Activated CD4-positive, alpha-beta T cell treated with anti-CD3 and anti-CD28 coated beads for 36 hours (primary cell): ENCODE measurements around the gene PDS5A. TPM values are rescaled to one million over a fixed set of nuclear protein-coding genes. Genes with fewer than 3 reads are reported as not detected.
"Not testable (repeated sequence)": the region's sequence is repeated elsewhere in the genome, so short reads cannot be mapped to it uniquely, and the experiment has no call there.

Experiments used
- ATAC-seq: fragments of 200-7000 bp; cut with Tn5 transposase; one replicate; pipeline ENCODE4 v1.10.0; 2021; ENCODE audit warnings: mild to moderate bottlenecking, moderate library complexity
- CTCF ChIA-PET: fragments of 350-600 bp; sonication (Branson Sonifier 250); formaldehyde crosslinking; loops from one replicate; lab custom pipeline; 2021; ENCODE audit warnings: antibody characterized with exemption; lab: Charles Lee
- POLR2A ChIA-PET: fragments of 350-600 bp; sonication (Branson Sonifier 250); formaldehyde crosslinking; loops from one replicate; lab custom pipeline; 2021; ENCODE audit warnings: antibody characterized with exemption, inconsistent platforms; lab: Charles Lee
- DNase-seq: peaks from one replicate; pipeline ENCODE4 v3.0.0-alpha.2; 2020
- H3K27ac Mint-ChIP-seq: one replicate; pipeline ENCODE4 v1.8.0; 2021; ENCODE audit warnings: mixed read lengths
- H3K27me3 Mint-ChIP-seq: one replicate; pipeline ENCODE4 v1.8.0; 2021; ENCODE audit warnings: mixed read lengths
- H3K36me3 Mint-ChIP-seq: one replicate; pipeline ENCODE4 v1.8.0; 2021; ENCODE audit warnings: low read depth, mixed read lengths
- H3K4me1 Mint-ChIP-seq: one replicate; pipeline ENCODE4 v1.8.0; 2021; ENCODE audit warnings: mixed read lengths
- H3K4me3 Mint-ChIP-seq: one replicate; pipeline ENCODE4 v1.8.0; 2021; ENCODE audit warnings: mild to moderate bottlenecking, moderate library complexity, mixed read lengths
- H3K9me3 Mint-ChIP-seq: one replicate; pipeline ENCODE4 v1.8.0; 2021; ENCODE audit warnings: low read depth, mixed read lengths
- intact Hi-C, 2 experiments: fragments of 100-400 bp; cut with DNase I in 1 of 2; cut with micrococcal nuclease in 1 of 2; formaldehyde crosslinking; loops; one replicate each; pipeline versions ENCODE4 v1.14.2 to v1.15.1; 2022 to 2024; cut with DNase I, micrococcal nuclease
- total RNA-seq, 2 experiments: library from RNA; stranded (reverse); gene quantifications; one replicate each; pipeline ENCODE4 v1.2.3, GENCODE V29; 2021

The PDS5A gene
- total RNA-seq, 2 experiments from 2014 or later = 98.5 to 102 TPM

DNA sequence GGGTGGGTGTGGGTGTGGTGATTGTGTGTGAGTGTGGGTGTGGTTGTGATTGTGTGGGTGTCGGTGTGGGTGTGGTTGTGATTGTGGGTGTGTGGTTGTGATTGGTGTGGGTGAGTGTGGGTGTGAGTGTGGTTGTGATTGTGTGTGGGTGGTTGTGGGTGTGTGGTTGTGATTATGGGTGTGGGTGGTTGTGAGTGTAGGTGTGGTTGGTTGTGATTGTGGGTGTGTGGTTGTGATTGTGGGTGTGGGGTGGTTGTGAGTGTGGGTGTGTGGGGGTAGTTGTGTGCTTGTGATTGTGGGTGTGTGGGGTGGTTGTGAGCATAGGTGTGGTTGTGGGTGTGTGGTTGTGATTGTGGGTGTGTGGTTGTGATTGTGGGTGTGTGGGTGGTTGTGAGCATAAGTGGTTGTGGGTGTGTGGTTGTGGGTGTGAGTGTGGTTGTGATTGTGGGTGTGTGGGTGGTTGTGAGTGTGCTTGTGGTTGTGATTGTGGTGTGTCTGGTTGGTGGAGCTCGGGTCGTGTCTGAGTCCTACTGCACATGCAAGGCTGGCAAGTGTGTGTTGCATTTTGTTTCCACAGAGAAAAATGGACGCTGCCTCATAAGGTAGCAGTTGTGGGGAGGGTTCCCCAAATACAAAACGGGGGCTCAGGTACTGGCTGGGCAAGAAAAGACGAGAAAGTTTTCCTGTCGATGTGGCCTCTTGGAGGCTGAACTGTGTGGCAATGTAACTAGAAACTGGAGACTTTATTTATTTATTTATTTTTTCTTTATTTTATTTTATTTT, 163.1 kb downstream of the PDS5A start:
- ATAC-seq (peak; percentile 37), DNase-seq (peak; percentile 37)
- ChIA-PET POLR2A (no interaction called here), CTCF (interaction anchor here (0.6 to 0.7 kb wide), 2 partner anchors 60 to 110 kb away, joined by 3 read pairs; no protein-coding TSS in a partner anchor)
- H3K4me1 Mint-ChIP-seq = peaks cover 2% of the 10 kb centered on the region
- no peak overlapping the region for H3K27ac Mint-ChIP-seq
- no peaks in the 10 kb centered on the region for H3K27me3 Mint-ChIP-seq
- H3K36me3 Mint-ChIP-seq = peaks cover 6% of the 10 kb centered on the region
- peaks cover 6% of the 10 kb centered on the region for H3K9me3 Mint-ChIP-seq
- peak overlapping the region; percentile 32 for H3K4me3 Mint-ChIP-seq
- intact Hi-C loops = loop anchor here (2.0 to 10.0 kb wide), 3 partner anchors 117 to 162 kb away; partner anchors contain the start of genes UBE2K (in 2 of the 2) and PDS5A (in 1 of the 2)

DNA sequence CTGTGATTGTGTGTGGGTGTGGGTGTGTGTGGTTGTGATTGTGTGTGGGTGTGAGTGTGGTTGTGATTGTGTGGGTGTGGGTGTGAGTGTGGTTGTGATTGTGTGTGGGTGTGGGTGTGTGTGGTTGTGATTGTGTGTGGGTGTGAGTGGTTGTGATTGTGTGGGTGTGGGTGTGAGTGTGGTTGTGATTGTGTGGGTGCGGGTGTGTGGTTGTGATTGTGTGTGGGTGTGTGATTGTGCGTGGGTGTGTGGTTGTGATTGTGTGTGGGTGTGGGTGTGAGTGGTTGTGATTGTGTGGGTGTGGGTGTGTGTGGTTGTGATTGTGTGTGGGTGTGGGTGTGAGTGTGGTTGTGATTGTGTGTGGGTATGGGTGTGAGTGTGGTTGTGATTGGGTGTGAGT, 163.9 kb downstream of the PDS5A start:
- CTCF ChIA-PET, H3K4me3 Mint-ChIP-seq, POLR2A ChIA-PET, H3K36me3 Mint-ChIP-seq, H3K27me3 Mint-ChIP-seq, H3K4me1 Mint-ChIP-seq, ATAC-seq, H3K27ac Mint-ChIP-seq, H3K9me3 Mint-ChIP-seq: not testable (repeated sequence)
- intact Hi-C loops = loop anchor here (2.0 to 10.0 kb wide), 3 partner anchors 116 to 163 kb away; partner anchors contain the start of genes UBE2K (in 2 of the 2) and PDS5A (in 1 of the 2)
- DNase-seq = peak; percentile 8

DNA sequence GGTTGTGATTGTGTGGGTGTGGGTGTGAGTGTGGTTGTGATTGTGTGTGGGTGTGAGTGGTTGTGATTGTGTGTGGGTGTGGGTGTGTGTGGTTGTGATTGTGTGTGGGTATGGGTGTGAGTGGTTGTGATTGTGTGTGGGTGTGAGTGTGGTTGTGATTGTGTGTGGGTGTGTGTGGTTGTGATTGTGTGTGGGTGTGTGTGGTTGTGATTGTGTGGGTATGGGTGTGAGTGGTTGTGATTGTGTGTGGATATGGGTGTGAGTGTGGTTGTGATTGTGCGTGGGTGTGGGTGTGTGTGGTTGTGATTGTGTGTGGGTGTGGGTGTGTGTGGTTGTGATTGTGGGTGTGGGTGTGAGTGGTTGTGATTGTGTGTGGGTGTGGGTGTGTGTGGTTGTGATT, 164.7 kb downstream of the PDS5A start:
- DNase-seq, CTCF ChIA-PET, H3K9me3 Mint-ChIP-seq, H3K36me3 Mint-ChIP-seq, H3K27ac Mint-ChIP-seq, ATAC-seq, H3K4me1 Mint-ChIP-seq, POLR2A ChIA-PET, H3K27me3 Mint-ChIP-seq: not testable (repeated sequence)
- peak overlapping the region; percentile 9 for H3K4me3 Mint-ChIP-seq
- intact Hi-C loops = loop anchor here (5.0 to 10.0 kb wide), 2 partner anchors 116 to 118 kb away; partner anchors contain the start of gene UBE2K (in 2 of the 2)

DNA sequence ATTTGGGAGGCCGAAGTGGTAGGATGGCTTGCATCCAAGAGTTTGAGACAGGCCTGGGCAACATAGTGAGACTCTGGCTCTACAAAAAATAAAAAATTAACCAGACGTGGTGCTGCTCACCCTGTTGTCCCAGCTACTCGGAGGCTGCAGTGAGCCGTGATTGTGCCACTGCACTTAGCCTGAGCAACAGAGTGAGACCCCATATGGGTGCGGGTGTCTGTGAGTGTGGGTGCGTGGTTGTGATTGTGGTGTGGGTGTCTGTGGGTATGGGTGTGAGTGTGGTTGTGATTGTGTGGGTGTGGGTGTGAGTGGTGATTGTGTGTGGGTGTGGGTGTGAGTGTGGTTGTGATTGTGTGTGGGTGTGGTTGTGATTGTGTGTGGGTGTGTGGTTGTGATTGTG, 165.2 kb downstream of the PDS5A start:
- intact Hi-C loops = loop anchor here (5.0 to 10.0 kb wide), 2 partner anchors 115 to 118 kb away; partner anchors contain the start of gene UBE2K (in 2 of the 2)
- ATAC-seq (peak; percentile 70), DNase-seq (peak; percentile 45)
- H3K27ac Mint-ChIP-seq = peak overlapping the region; percentile 53
- H3K36me3 Mint-ChIP-seq = peaks cover 6% of the 10 kb centered on the region
- H3K4me1 Mint-ChIP-seq = peaks cover 2% of the 10 kb centered on the region
- POLR2A ChIA-PET = no interaction called here
- H3K4me3 Mint-ChIP-seq = peak overlapping the region; percentile 9
- H3K9me3 Mint-ChIP-seq = peaks cover 6% of the 10 kb centered on the region
- CTCF ChIA-PET = interaction anchor here (1.5 kb wide), 1 partner anchor 13 kb away, joined by 4 read pairs; no protein-coding TSS in a partner anchor
- H3K27me3 Mint-ChIP-seq = no peaks in the 10 kb centered on the region

DNA sequence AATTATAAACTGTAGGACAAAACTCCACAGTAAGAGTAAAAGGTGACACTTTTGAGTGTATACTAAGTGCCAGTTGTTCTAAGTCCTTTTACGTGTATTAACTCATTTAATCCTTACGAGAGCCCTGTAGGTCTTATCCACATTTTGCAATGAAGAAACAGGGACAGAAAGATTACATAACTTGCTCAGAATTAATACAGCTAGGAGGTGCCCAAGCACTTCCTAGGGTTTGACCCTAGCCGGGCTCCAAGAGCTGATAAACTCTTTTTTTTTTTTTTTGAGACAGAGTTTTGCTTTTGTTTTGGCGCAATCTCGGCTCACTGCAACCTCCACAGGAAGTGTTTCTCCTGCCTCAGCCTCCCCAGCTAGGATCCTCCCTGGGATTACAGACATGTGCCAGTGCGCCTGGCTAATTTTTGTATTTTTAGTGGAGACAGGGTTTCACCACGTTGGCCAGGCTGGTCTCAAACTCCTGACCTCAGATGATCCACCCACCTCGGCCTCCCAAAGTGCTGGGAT, 169.4 kb downstream of the PDS5A start:
- Mint-ChIP-seq H3K9me3 (peaks cover 6% of the 10 kb centered on the region), H3K27me3 (no peaks in the 10 kb centered on the region), H3K36me3 (peaks cover 3% of the 10 kb centered on the region), H3K27ac (no peak overlapping the region), H3K4me3 (no peak overlapping the region), H3K4me1 (peaks cover 2% of the 10 kb centered on the region)
- intact Hi-C loops = no loop called here
- POLR2A ChIA-PET = no interaction called here
- CTCF ChIA-PET = no interaction called here
- ATAC-seq (no peak), DNase-seq (no peak)

DNA sequence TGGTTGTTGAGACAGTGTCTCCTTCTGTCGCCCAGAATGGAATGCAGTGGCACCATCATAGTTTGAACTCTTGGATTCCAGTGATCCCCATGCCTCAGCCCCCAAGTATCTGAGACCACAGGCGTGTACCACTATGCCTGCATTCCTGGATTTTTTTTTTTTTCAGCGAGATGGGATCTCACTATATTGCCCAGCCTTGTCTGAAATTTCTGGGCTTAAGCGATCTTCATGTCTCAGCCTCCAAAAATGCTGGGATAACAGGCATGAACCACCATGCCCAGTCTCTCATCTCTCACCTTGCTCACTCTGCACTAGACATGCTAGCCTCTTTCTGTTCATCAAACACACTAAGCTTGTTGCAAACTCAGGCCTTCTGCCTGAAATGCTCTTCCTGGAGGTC, 175.7 kb downstream of the PDS5A start:
- H3K36me3 Mint-ChIP-seq = no peaks in the 10 kb centered on the region
- intact Hi-C loops = no loop called here
- no peak for ATAC-seq
- H3K9me3 Mint-ChIP-seq = no peaks in the 10 kb centered on the region
- no peak overlapping the region for H3K27ac Mint-ChIP-seq
- H3K4me1 Mint-ChIP-seq = no peaks in the 10 kb centered on the region
- no peak overlapping the region for H3K4me3 Mint-ChIP-seq
- POLR2A ChIA-PET = no interaction called here
- no peaks in the 10 kb centered on the region for H3K27me3 Mint-ChIP-seq
- DNase-seq = no peak
- CTCF ChIA-PET = no interaction called here

DNA sequence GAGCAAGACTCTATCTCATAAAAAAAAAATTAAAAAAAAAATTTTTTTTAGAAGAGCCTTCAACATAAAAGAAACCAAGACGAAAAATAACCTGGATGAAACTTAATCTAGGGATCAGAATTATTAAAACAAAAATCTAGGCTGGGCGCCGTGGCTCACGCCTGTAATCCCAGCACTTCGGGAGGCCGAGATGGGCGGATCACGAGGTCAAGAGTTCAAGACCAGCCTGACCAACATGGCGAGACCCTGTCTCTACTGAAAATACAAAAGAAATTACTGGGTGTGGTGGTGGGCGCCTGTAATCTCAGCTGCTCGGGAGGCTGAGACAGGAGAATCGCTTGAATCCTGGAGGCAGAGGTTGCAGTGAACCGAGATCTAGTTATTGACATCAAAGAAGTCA, 184.7 kb downstream of the PDS5A start:
- H3K27ac Mint-ChIP-seq, H3K4me1 Mint-ChIP-seq, ATAC-seq, H3K27me3 Mint-ChIP-seq, POLR2A ChIA-PET, CTCF ChIA-PET, intact Hi-C loops, H3K9me3 Mint-ChIP-seq, H3K36me3 Mint-ChIP-seq, DNase-seq, H3K4me3 Mint-ChIP-seq: not testable (repeated sequence)

DNA sequence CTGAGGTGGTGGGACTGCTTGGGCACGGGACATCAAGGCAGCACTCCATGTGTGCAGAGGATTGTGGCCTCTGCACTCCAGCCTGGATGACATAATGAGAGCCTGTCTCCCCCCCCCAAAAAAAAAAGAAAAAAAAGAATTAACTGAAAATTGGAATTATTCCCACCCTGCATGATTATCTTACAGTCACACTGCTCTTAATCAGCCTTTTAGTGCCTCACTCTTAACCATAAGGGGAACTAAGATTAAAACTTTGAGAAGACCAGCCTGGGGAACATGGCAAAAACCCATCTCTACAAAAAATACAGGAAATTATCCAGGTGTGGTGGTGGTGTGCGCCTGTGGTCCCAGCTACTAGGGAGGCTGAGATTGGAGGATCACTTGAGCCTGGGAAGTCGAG, 185.2 kb downstream of the PDS5A start:
- no peak overlapping the region for H3K4me3 Mint-ChIP-seq
- H3K36me3 Mint-ChIP-seq = no peaks in the 10 kb centered on the region
- H3K9me3 Mint-ChIP-seq = no peaks in the 10 kb centered on the region
- no peaks in the 10 kb centered on the region for H3K27me3 Mint-ChIP-seq
- intact Hi-C loops = no loop called here
- ChIA-PET CTCF (no interaction called here), POLR2A (no interaction called here)
- H3K27ac Mint-ChIP-seq = no peak overlapping the region
- no peak for ATAC-seq
- H3K4me1 Mint-ChIP-seq = no peaks in the 10 kb centered on the region
- DNase-seq = no peak

DNA sequence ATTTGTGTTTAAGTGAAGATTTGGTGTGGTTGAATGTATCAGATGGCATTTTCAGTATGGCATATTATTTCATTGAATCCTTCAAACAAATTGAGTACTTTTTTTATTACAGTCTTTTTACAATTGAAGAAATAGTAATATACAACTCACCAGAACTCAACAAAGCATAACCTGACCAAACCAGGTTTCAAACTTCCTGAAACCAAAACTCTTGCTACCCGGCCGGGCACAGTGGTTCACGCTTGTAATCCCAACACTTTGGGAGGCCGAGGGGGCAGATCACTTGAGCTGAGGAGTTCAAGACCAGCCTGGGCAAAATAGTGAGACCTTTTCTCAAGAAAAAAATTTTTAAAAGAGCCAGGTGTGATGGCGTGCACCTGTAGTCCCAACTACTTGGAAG, 185.6 kb downstream of the PDS5A start:
- intact Hi-C loops = no loop called here
- ATAC-seq = no peak
- DNase-seq = no peak
- Mint-ChIP-seq H3K4me1 (no peaks in the 10 kb centered on the region), H3K36me3 (no peaks in the 10 kb centered on the region), H3K9me3 (no peaks in the 10 kb centered on the region), H3K27ac (no peak overlapping the region), H3K27me3 (no peaks in the 10 kb centered on the region), H3K4me3 (no peak overlapping the region)
- ChIA-PET CTCF (no interaction called here), POLR2A (no interaction called here)

DNA sequence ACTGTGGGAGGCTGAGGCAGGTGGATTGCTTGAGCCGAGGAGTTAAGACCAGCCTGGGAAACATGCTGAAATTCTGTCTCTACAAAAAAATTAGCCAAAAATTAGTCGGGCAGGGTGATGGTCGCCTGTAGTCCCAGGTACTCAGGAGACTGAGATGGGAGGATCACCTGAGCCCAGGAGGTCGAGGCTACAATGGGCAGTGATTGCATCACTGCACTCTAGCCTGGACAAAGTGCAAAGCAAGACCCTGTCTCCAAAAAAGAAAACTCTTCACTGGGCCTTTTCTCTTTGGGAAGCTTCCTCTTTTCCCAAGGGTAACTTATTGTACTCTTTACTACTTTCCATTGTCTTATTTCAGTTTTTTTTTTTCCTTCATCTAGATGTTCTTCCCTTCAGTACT, 190.9 kb downstream of the PDS5A start:
- DNase-seq (no peak), ATAC-seq (no peak)
- POLR2A ChIA-PET = no interaction called here
- CTCF ChIA-PET = interaction anchor here (0.6 to 0.7 kb wide), 3 partner anchors 90 to 348 kb away, joined by 3 to 4 read pairs (median 3); no protein-coding TSS in a partner anchor
- Mint-ChIP-seq H3K27me3 (no peaks in the 10 kb centered on the region), H3K36me3 (no peaks in the 10 kb centered on the region), H3K27ac (no peak overlapping the region), H3K4me1 (no peaks in the 10 kb centered on the region), H3K4me3 (no peak overlapping the region), H3K9me3 (no peaks in the 10 kb centered on the region)
- intact Hi-C loops = no loop called here

DNA sequence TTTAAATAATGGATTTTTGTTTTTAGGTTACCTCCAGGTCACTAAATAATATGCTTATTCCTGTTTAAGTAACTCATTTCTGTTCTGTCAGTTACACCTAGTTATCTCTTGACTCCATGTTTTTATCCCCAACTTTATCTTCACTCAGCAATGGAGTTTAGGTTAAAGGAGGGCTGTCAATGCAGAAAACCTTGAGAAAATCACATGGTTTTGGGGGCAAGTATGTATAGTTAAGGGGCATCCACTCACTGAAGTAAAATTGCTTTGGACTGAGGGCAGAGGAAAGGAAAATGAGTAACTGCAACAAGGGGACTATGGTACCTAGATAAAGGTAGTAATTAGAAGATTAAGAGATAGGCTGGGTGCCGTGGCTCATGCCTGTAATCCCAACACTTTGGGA, 192.6 kb downstream of the PDS5A start:
- ChIA-PET POLR2A (no interaction called here), CTCF (no interaction called here)
- H3K27me3 Mint-ChIP-seq = no peaks in the 10 kb centered on the region
- intact Hi-C loops = no loop called here
- H3K36me3 Mint-ChIP-seq = no peaks in the 10 kb centered on the region
- no peaks in the 10 kb centered on the region for H3K4me1 Mint-ChIP-seq
- no peak overlapping the region for H3K4me3 Mint-ChIP-seq
- ATAC-seq (no peak), DNase-seq (no peak)
- no peaks in the 10 kb centered on the region for H3K9me3 Mint-ChIP-seq
- no peak overlapping the region for H3K27ac Mint-ChIP-seq

DNA sequence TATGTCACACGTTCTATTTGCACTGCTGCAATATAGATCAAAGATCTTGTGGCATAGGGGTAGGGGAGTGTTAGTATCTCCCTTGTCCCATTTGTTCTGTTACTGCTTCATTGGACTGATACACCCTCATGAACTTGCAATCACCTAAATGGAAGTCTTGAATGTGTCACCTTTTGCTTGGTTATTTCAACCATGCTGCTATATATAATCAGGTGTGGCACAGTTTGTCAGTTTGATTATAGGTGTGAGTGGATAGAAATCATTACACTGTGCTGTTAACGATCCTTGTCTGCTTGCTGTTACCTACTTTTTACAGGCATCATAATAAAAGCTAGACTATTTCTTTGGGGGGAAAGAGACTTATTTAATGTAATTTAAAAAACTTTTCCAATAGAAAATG, 195.7 kb downstream of the PDS5A start:
- H3K36me3 Mint-ChIP-seq, intact Hi-C loops, H3K27me3 Mint-ChIP-seq, POLR2A ChIA-PET, ATAC-seq, H3K27ac Mint-ChIP-seq, H3K4me1 Mint-ChIP-seq, H3K9me3 Mint-ChIP-seq, CTCF ChIA-PET, DNase-seq, H3K4me3 Mint-ChIP-seq: not testable (repeated sequence)
